ENCODE results near the gene POLR3A.

Gene POLR3A

GRCh38 chr10:77944519-77944918 is 84.8 kb downstream of the POLR3A start:
- DNase-seq (ENCODE audit: low read depth), result peak; percentile 97
- H3K4me3 ChIP-seq (ENCODE audit: control insufficient read depth, low read depth, low read length), result no peak overlapping the region
- no peak for TF ChIP-seq CTCF (conservative IDR thresholded peaks at IDR 0.05; ENCODE audit: control insufficient read depth, insufficient read depth, low read depth, low read length)

- no peak overlapping the region for H3K4me3 ChIP-seq (ENCODE audit: control insufficient read depth, low read depth, low read length)
- peak; percentile 80 for DNase-seq (ENCODE audit: low read depth)
- TF ChIP-seq CTCF (conservative IDR thresholded peaks at IDR 0.05; ENCODE audit: control insufficient read depth, insufficient read depth, low read depth, low read length), result no peak
These were observed 86.0 kb downstream of the POLR3A start for GRCh38 chr10:77943121-77943901.

- no peak overlapping the region for H3K4me3 ChIP-seq (ENCODE audit: control insufficient read depth, low read depth, low read length)
- TF ChIP-seq CTCF (conservative IDR thresholded peaks at IDR 0.05; ENCODE audit: control insufficient read depth, insufficient read depth, low read depth, low read length), result no peak
- DNase-seq (ENCODE audit: low read depth), result no peak
These were observed 87.5 kb downstream of the POLR3A start for GRCh38 chr10:77941790-77942189.

GRCh38 chr10:77940627-77941026 is 88.7 kb downstream of the POLR3A start:
- no peak for DNase-seq (ENCODE audit: low read depth)
- H3K4me3 ChIP-seq (ENCODE audit: control insufficient read depth, low read depth, low read length), result no peak overlapping the region
- TF ChIP-seq CTCF (conservative IDR thresholded peaks at IDR 0.05; ENCODE audit: control insufficient read depth, insufficient read depth, low read depth, low read length), result no peak

- DNase-seq (ENCODE audit: low read depth), result no peak
- no peak for TF ChIP-seq CTCF (conservative IDR thresholded peaks at IDR 0.05; ENCODE audit: control insufficient read depth, insufficient read depth, low read depth, low read length)
- no peak overlapping the region for H3K4me3 ChIP-seq (ENCODE audit: control insufficient read depth, low read depth, low read length)
These were observed 89.1 kb downstream of the POLR3A start for GRCh38 chr10:77940225-77940624.

GRCh38 chr10:77939561-77940001 is 89.7 kb downstream of the POLR3A start:
- TF ChIP-seq CTCF (conservative IDR thresholded peaks at IDR 0.05; ENCODE audit: control insufficient read depth, insufficient read depth, low read depth, low read length), result no peak
- DNase-seq (ENCODE audit: low read depth), result peak; percentile 77
- no peak overlapping the region for H3K4me3 ChIP-seq (ENCODE audit: control insufficient read depth, low read depth, low read length)

Measured in fibroblast of mammary gland (primary cell).